Duodenal mucosa (tissue), 2 donors: Measurements from ENCODE around the gene FYTTD1.

Experiments used
- H3K27ac ChIP-seq: one replicate; pipeline ENCODE4 v1.7.0; 2013; ENCODE audit warnings: low read depth, low read length
- H3K27me3 ChIP-seq, 2 donors: one replicate each; pipeline ENCODE4 v1.7.0; 2013; ENCODE audit warnings: low read length in 2 of 2, control low read depth in 1 of 2; ENCODE audit not compliant: insufficient read depth in 2 of 2, control insufficient read depth in 1 of 2
- H3K36me3 ChIP-seq, 2 donors: one replicate each; pipeline ENCODE4 v1.7.0; 2013; ENCODE audit warnings: low read length in 2 of 2, control low read depth in 1 of 2; ENCODE audit not compliant: insufficient read depth in 2 of 2, control insufficient read depth in 1 of 2
- H3K4me1 ChIP-seq, 2 donors: one replicate each; pipeline ENCODE4 v1.7.0; 2013; ENCODE audit warnings: low read length in 2 of 2, control low read depth in 1 of 2; ENCODE audit not compliant: insufficient read depth in 2 of 2, control insufficient read depth in 1 of 2
- H3K4me3 ChIP-seq, 2 donors: one replicate each; pipeline ENCODE4 v1.7.0; 2013; ENCODE audit warnings: low read length in 2 of 2, low read depth in 1 of 2
- H3K9ac ChIP-seq, 2 donors: one replicate each; pipeline ENCODE4 v1.7.0; 2013; ENCODE audit warnings: low read length in 2 of 2, low read depth in 1 of 2
- H3K9me3 ChIP-seq, 2 donors: one replicate each; pipeline ENCODE4 v1.7.0; 2013; ENCODE audit warnings: low read length in 2 of 2, control low read depth in 1 of 2; ENCODE audit not compliant: control insufficient read depth in 1 of 2

The FYTTD1 gene

DNA sequence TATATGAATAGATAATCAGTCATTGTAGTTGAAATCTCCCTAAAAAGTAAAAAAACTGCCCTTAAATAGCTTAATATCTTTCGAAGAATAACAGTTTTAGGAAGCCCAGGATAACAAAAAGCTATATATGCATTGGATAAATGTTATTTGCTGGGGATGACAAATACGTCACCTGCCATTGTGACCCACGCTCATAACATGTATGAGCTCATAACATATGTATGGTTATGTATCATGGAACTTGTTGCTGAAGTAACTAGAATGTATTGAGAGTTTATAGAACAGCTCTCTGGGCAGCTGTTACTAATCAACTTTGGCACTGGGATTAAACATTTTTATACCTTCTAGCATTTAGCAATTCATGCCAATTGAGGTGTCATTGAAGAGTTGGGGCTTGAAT, 39.6 kb downstream of the FYTTD1 start:
- H3K9me3 ChIP-seq: no peaks in the 10 kb centered on the region
- no peak overlapping the region for H3K9ac ChIP-seq
- H3K27me3 ChIP-seq: no peaks in the 10 kb centered on the region
- H3K4me3 ChIP-seq: no peak overlapping the region
- no peak overlapping the region for H3K27ac ChIP-seq
- peaks cover 0 to 5% of the 10 kb centered on the region in 2 donors for H3K36me3 ChIP-seq
- H3K4me1 ChIP-seq: peaks cover 9 to 10% of the 10 kb centered on the region in 2 donors

DNA sequence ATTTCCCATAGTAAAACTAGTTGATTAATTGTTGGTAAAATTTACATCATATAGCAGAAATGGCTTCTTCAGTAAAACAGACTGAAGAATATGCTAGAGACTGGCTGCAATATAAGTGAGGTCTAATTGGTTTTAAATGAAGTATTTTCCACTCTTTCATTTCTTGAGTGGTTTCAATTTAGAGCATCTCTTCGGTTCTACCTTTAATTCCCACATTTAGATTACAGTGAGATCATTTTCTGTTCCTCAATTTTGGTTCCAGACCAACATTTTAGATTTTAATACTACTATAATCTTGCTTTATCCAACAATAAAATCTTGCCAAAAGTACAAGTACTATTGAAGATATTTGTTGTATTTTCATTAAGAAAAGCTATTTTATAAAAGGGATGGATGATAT, 40.4 kb downstream of the FYTTD1 start:
- H3K27ac ChIP-seq: no peak overlapping the region
- no peak overlapping the region for H3K4me3 ChIP-seq

DNA sequence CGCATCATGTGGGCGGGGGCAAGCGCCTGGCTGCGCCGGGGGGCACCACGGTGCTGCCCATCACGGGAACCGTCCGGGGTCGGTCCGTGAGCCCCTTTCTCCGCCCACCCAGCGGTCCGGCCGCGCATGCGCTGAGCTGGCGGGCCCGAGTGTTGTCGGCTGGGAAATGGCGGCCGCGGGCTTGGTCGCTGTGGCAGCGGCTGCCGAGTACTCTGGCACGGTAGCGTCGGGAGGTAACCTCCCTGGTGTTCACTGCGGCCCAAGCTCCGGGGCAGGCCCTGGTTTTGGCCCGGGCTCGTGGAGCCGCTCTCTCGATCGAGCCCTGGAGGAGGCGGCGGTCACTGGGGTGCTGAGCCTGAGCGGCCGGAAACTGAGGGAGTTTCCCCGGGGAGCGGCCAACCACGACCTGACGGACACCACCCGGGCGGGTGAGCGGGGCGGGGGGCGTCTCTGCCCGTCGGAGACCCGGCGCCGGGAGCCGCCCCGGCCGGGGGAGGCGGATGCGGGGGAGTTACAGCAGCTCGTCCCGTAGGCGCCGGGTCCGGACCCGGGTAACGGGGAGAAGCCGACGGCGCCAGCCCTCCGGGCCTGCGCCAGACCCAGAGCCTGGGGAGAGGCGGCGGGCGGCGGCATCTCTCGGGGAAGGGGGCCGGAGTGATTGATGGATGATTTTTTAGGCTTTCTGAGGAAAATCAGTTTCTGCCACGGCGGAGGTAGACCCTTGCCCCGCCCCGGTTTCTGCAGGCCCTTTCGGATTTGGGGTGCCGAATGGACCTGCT, 41.6 kb downstream of the FYTTD1 start, which contains the start of gene LRCH3:
TSS of gene LRCH3 (plus strand) at position 142 of the 779 bp plus-strand sequence. CDS start at position 167, 25 bp downstream.
- H3K4me1 ChIP-seq: peaks cover 9 to 10% of the 10 kb centered on the region in 2 donors
- H3K9me3 ChIP-seq: no peaks in the 10 kb centered on the region
- peaks cover 0 to 2% of the 10 kb centered on the region in 2 donors for H3K36me3 ChIP-seq
- peak within 1 kb of the TSS; percentile 79 to 93 for H3K4me3 ChIP-seq
- H3K27ac ChIP-seq: peak within 1 kb of the TSS; percentile 97
- no peaks in the 10 kb centered on the region for H3K27me3 ChIP-seq
- peak within 1 kb of the TSS; percentile 81 to 91 for H3K9ac ChIP-seq

More for the DNA sequence above, 40.4 kb downstream of the FYTTD1 start:
- Histone ChIP-seq H3K9me3 (no peaks in the 10 kb centered on the region), H3K4me1 (peaks cover 9 to 10% of the 10 kb centered on the region in 2 donors), H3K9ac (no peak overlapping the region), H3K27me3 (no peaks in the 10 kb centered on the region), H3K36me3 (peaks cover 0 to 4% of the 10 kb centered on the region in 2 donors)

DNA sequence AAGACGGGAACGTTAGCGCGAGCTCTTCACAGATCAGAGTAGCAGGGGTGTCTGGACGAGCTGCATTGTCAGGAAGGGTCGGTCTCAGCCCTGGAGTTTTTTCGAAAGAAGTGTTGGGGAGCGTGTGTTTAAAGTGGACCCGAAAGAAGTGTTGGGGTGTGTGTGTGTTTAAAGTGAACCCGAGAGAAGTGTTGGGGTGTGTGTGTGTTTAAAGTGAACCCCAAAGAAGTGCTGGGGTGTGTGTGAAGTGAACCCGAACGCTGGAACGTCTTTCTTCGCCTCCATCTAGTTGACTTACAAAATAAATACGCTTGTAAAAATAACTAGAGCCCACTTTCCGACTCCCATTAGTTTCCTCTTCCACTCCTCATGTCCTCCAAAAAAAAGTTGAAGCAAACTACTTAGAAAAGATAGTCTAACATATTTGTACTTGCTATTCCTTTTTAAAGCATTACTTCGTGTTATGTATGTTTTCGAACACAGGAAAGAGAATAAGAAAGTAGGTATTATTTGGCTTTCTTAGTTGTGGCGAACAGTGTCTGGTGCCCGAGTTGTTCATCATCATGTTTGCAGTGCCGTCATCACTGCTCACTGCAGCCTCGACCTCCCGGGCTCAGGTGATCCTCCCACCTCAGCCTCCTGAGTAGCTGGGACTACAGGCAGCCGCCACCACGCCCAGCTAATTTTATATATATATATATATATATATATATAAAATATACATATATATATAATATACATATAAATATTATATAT, 42.4 kb downstream of the FYTTD1 start:
- peak overlapping the region; percentile 97 for H3K27ac ChIP-seq
- H3K27me3 ChIP-seq: no peaks in the 10 kb centered on the region
- H3K9ac ChIP-seq: peak overlapping the region; percentile 81 to 91
- peaks cover 0 to 2% of the 10 kb centered on the region in 2 donors for H3K36me3 ChIP-seq
- H3K4me1 ChIP-seq: peaks cover 9 to 10% of the 10 kb centered on the region in 2 donors
- no peaks in the 10 kb centered on the region for H3K9me3 ChIP-seq
- H3K4me3 ChIP-seq: peak overlapping the region; percentile 79 to 93

DNA sequence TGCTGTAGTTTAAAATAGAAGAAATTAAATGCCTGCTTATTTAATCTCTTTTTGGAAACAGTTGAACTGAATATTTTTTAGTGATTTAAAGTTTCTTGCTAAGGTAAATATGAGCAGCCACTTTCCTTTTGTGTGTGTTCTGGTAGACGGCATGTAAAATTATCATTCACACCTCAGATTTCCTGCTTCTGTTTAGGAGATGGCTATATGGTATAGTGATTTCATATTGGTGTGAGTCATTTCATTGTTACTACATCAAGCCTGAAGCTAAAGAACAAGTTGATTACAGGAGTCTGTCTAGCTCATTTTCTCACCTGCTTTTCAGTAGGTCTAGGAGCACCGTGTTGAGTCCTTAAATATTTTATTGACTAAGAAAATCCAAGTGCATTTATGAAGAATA, 43.6 kb downstream of the FYTTD1 start:
- Histone ChIP-seq H3K27ac (no peak overlapping the region), H3K36me3 (no peaks in the 10 kb centered on the region), H3K27me3 (no peaks in the 10 kb centered on the region), H3K9me3 (no peaks in the 10 kb centered on the region), H3K9ac (no peak overlapping the region), H3K4me1 (peaks cover 9 to 10% of the 10 kb centered on the region in 2 donors), H3K4me3 (no peak overlapping the region)

DNA sequence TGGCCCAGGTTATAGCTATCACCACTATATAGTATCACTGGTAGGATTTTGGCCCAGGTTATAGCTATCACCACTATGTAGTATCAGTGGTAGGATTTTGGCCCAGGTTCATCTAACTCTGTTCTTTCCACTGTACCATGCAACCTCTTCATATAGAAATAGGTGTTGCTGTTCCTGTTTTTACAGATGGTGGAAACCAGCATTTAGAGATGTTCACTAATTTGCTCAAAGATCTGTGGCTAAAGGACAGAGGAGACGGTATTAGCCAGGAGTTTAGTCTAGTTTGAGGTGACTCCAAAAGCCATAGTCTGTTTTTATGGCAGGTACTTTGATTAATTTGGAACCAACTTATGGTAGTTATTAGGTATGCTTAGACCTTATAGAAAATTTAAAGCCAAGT, 44.4 kb downstream of the FYTTD1 start:
- Histone ChIP-seq H3K4me3 (no peak overlapping the region), H3K36me3 (no peaks in the 10 kb centered on the region), H3K9me3 (no peaks in the 10 kb centered on the region), H3K4me1 (peaks cover 9 to 10% of the 10 kb centered on the region in 2 donors), H3K27ac (no peak overlapping the region), H3K9ac (no peak overlapping the region), H3K27me3 (no peaks in the 10 kb centered on the region)

DNA sequence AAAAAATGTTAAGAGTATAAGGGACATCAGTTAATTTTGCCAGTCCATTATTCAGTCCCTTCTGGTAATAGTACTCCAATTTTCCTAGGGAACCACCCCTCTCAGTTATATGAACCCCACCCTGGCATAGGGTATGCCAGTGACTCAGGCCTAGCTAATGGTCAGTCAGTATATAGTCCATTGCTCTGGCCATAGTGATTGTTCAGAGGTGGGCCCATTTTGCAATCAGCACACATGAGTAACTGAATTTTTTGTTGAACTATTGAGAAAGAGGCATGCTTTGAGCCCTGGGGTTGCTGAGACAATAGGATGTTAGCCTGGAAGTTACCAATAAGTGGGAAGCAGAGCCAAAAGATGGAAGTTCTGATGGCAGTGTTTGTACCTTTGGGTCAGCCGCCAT, 45.5 kb downstream of the FYTTD1 start:
- no peak overlapping the region for H3K27ac ChIP-seq
- no peaks in the 10 kb centered on the region for H3K36me3 ChIP-seq
- H3K4me1 ChIP-seq: peaks cover 9 to 10% of the 10 kb centered on the region in 2 donors

DNA sequence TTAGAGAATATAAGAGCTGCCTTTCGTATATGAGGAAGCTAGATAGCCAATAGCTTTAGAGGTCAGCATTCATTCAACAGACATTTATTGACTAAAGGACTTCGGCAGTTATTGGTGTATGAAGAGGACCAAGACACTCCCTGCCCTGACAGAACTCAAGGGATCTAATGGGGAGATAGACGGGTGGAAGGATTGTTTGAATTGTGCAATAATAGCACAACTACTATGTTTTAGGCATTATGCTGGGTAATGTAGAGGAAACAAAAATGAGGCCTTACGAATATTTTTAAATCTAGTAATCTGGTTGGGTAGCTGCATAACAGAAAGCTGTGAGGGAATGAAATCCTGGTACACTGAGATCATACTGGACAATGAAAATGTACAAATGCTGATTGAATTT, 46.4 kb downstream of the FYTTD1 start:
- Histone ChIP-seq H3K36me3 (no peaks in the 10 kb centered on the region), H3K4me1 (peaks cover 6 to 9% of the 10 kb centered on the region in 2 donors), H3K4me3 (no peak overlapping the region), H3K27ac (no peak overlapping the region), H3K9ac (no peak overlapping the region), H3K27me3 (no peaks in the 10 kb centered on the region), H3K9me3 (no peaks in the 10 kb centered on the region)

More for the DNA sequence above, 45.5 kb downstream of the FYTTD1 start:
- no peaks in the 10 kb centered on the region for H3K27me3 ChIP-seq
- H3K9me3 ChIP-seq: no peaks in the 10 kb centered on the region
- no peak overlapping the region for H3K4me3 ChIP-seq
- H3K9ac ChIP-seq: no peak overlapping the region

DNA sequence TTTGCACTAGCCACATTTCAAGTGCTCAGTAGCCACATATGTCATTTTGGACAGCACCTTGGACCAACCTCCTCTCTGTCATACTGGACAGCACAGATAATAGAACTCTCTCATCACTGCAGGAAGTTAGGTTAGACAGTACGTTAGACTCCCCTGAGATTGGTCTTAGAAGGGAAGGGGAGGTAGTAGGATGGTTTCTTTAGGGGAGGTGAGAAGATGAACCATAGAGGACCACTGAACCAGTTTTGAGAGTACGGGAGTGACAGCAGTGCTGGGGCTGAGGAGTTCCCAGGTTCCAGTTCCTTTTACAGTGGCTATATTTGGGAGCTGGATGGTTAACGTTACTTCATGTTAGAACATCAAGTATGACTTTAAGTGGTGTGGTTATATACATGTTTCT, 49.2 kb downstream of the FYTTD1 start:
- Histone ChIP-seq H3K4me1 (peaks cover 11 to 13% of the 10 kb centered on the region in 2 donors), H3K9me3 (no peaks in the 10 kb centered on the region), H3K4me3 (no peak overlapping the region), H3K36me3 (no peaks in the 10 kb centered on the region), H3K27me3 (no peaks in the 10 kb centered on the region), H3K27ac (no peak overlapping the region), H3K9ac (no peak overlapping the region)

DNA sequence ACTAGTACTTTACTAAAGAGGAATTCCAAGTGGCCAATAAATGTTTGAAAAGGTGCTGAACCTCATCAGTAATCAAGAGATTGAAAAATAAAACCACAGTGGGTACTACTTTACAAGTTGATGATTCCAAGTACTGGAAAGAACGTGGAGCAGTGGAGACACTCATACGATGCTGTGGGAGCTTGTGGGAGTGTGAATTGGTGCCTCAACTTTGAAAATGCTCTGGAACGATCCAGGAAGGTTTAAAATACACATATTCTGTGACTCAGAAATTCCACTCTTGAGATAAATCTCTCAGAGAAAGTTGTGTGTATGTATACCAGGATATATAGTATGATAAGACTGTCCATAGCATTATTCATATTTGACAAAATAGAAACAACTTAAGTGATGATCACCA, 50.7 kb downstream of the FYTTD1 start:
- H3K36me3 ChIP-seq: no peaks in the 10 kb centered on the region
- no peak overlapping the region for H3K4me3 ChIP-seq
- H3K27me3 ChIP-seq: no peaks in the 10 kb centered on the region
- no peak overlapping the region for H3K9ac ChIP-seq
- H3K4me1 ChIP-seq: peaks cover 6 to 12% of the 10 kb centered on the region in 2 donors
- H3K27ac ChIP-seq: no peak overlapping the region
- no peaks in the 10 kb centered on the region for H3K9me3 ChIP-seq
